Esophagus muscularis mucosa (tissue), 4 donors: ENCODE data around the gene MB. TPM values are rescaled to one million over a fixed set of nuclear protein-coding genes. Genes with fewer than 3 reads are reported as not detected.
A peak's percentile ranks its signal among the peaks of the same experiment; 100 is the strongest.

Experiments
- DNase-seq: peaks from one replicate; pipeline ENCODE4 v3.0.0-alpha.2; 2017; ENCODE audit errors: extremely low spot score
- H3K27ac ChIP-seq, 4 donors: fragments of 200-600 bp; sonication (generic); replicated peaks in 1 of 4; 1 replicate in 3 of 4; 2 replicates in 1 of 4; pipeline ENCODE4 v1.5.1; 2016 to 2019; ENCODE audit warnings: mild to moderate bottlenecking in 1 of 4
- H3K27me3 ChIP-seq, 4 donors: fragments of 200-600 bp; sonication (generic); one replicate each; pipeline versions ENCODE4 v1.5.1 to v1.6.0; 2016 to 2019
- H3K36me3 ChIP-seq, 4 donors: fragments of 200-600 bp; sonication (generic); one replicate each; pipeline ENCODE4 v1.5.1; 2016 to 2019
- H3K4me1 ChIP-seq, 4 donors: fragments of 200-600 bp; sonication (generic); one replicate each; pipeline ENCODE4 v1.5.1; 2016 to 2019
- H3K4me3 ChIP-seq, 4 donors: fragments of 200-600 bp; sonication (generic); 1 replicate in 2 of 4; 2 replicates in 2 of 4; pipeline ENCODE4 v1.5.1; 2016 to 2019; ENCODE audit warnings: mild to moderate bottlenecking in 4 of 4, moderate library complexity in 1 of 4
- H3K9me3 ChIP-seq, 4 donors: fragments of 200-600 bp; sonication (generic); 1 replicate in 3 of 4; 2 replicates in 1 of 4; pipeline ENCODE4 v1.5.1; 2016 to 2019
- CTCF ChIP-seq, 3 experiments: fragments of 200-600 bp in 2 of 3; fragments of 450-650 bp in 1 of 3; sonication (generic) in 2 of 3; IDR thresholded peaks; one replicate each; pipeline ENCODE4 v1.5.1; 2017 to 2019; ENCODE audit warnings: antibody characterized with exemption in 3 of 3, mild to moderate bottlenecking in 2 of 3, moderate library complexity in 1 of 3
- EP300 ChIP-seq: sonication (generic); formaldehyde crosslinking; IDR thresholded peaks from one replicate; pipeline ENCODE4 v1.6.1; 2017; ENCODE audit warnings: antibody characterized with exemption
- POLR2A ChIP-seq: fragments of 450-650 bp; IDR thresholded peaks from one replicate; pipeline ENCODE4 v1.6.1; 2017; ENCODE audit warnings: antibody characterized with exemption, moderate library complexity, mild to moderate bottlenecking, low read depth
- POLR2AphosphoS5 ChIP-seq, 2 donors: sonication (generic); formaldehyde crosslinking; IDR thresholded peaks; one replicate each; pipeline ENCODE4 v1.6.1; 2017; ENCODE audit warnings: antibody characterized with exemption in 2 of 2
- WGBS: methylation state at CpG from one replicate; pipeline ENCODE4 v1.1.5; 2018; 5-methylcytosine and 5-hydroxymethylcytosine counted together
- intact Hi-C: fragments of 100-400 bp; cut with DNase I; formaldehyde crosslinking; loops from one replicate; pipeline ENCODE4 v1.15.1; 2023
- total RNA-seq, 4 donors: library from RNA; depleted of rRNA; stranded (reverse); fragments of >200 nt; gene quantifications; one replicate each; pipeline versions ENCODE4 v1.1.0 to v1.2.1, GENCODE V29; 2016

Gene MB
- total RNA-seq, 4 donors from 2014 or later: 0.63 to 3.0 TPM; not detected in 2

GRCh38 chr22:35586771-35587170 is 30.4 kb downstream of the MB start:
- no peak for DNase-seq
- H3K36me3 ChIP-seq: no peaks in the 10 kb centered on the region
- no peak overlapping the region for H3K4me3 ChIP-seq
- H3K9me3 ChIP-seq: no peaks in the 10 kb centered on the region
- intact Hi-C loops: loop anchor here (5.0 kb wide), 1 partner anchor 36 kb away; no protein-coding TSS in a partner anchor
- H3K4me1 ChIP-seq: peaks cover 32 to 46% (median 37%) of the 10 kb centered on the region in 4 donors
- H3K27ac ChIP-seq: no peak overlapping the region
- TF ChIP-seq EP300: no peak
- no peak for TF ChIP-seq POLR2AphosphoS5 (IDR thresholded peaks at IDR 0.05)
- no peak for TF ChIP-seq POLR2A
- no peak for TF ChIP-seq CTCF (IDR thresholded peaks at IDR 0.05)
- no peaks in the 10 kb centered on the region for H3K27me3 ChIP-seq

- Histone ChIP-seq H3K27ac (peak overlapping the region in 3 of 4 donors; percentile 33 to 75 (median 62)), H3K27me3 (no peaks in the 10 kb centered on the region), H3K36me3 (no peaks in the 10 kb centered on the region), H3K4me1 (peaks cover 14 to 29% (median 28%) of the 10 kb centered on the region in 4 donors), H3K4me3 (no peak overlapping the region), H3K9me3 (no peaks in the 10 kb centered on the region)
- WGBS: 42% methylated on average over 9 of the region's 13 CpGs
- intact Hi-C loops: loop anchor here (1.0 to 2.0 kb wide), 2 partner anchors 152 to 232 kb away; no protein-coding TSS in a partner anchor
- TF ChIP-seq CTCF (IDR thresholded peaks at IDR 0.05): peak; percentile 93 to 96 (median 95)
- no peak for TF ChIP-seq POLR2A
- TF ChIP-seq EP300: no peak
- peak in 1 of 2 donors; percentile 47 for TF ChIP-seq POLR2AphosphoS5 (IDR thresholded peaks at IDR 0.05)
- no peak for DNase-seq
These were observed 34.1 kb downstream of the MB start for GRCh38 chr22:35582861-35583670.

GRCh38 chr22:35582218-35582860 is 34.8 kb downstream of the MB start:
- intact Hi-C loops: loop anchor here (1.0 to 2.0 kb wide), 2 partner anchors 151 to 232 kb away; no protein-coding TSS in a partner anchor

GRCh38 chr22:35581023-35581413 is 36.1 kb downstream of the MB start:
- no peak overlapping the region for H3K4me3 ChIP-seq
- H3K27me3 ChIP-seq: no peaks in the 10 kb centered on the region
- intact Hi-C loops: no loop called here
- no peak for DNase-seq
- no peaks in the 10 kb centered on the region for H3K9me3 ChIP-seq
- H3K27ac ChIP-seq: no peak overlapping the region
- 83% methylated on average over 5 of the region's 5 CpGs for WGBS
- H3K36me3 ChIP-seq: no peaks in the 10 kb centered on the region
- TF ChIP-seq POLR2A (no peak), CTCF (IDR thresholded peaks at IDR 0.05) (no peak), EP300 (no peak), POLR2AphosphoS5 (IDR thresholded peaks at IDR 0.05) (no peak)
- H3K4me1 ChIP-seq: peaks cover 4 to 18% (median 17%) of the 10 kb centered on the region in 4 donors

More at GRCh38 chr22:35582218-35582860, 34.8 kb downstream of the MB start:
- Histone ChIP-seq H3K4me1 (peaks cover 8 to 22% (median 21%) of the 10 kb centered on the region in 4 donors), H3K9me3 (no peaks in the 10 kb centered on the region), H3K4me3 (no peak overlapping the region), H3K36me3 (no peaks in the 10 kb centered on the region), H3K27ac (peak overlapping the region in 3 of 4 donors; percentile 33 to 75 (median 62)), H3K27me3 (no peaks in the 10 kb centered on the region)
- TF ChIP-seq POLR2AphosphoS5 (IDR thresholded peaks at IDR 0.05): no peak
- TF ChIP-seq POLR2A: no peak
- TF ChIP-seq CTCF (IDR thresholded peaks at IDR 0.05): no peak
- no peak for TF ChIP-seq EP300
- WGBS: 53% methylated on average over 11 of the region's 11 CpGs
- DNase-seq: no peak
